ENCODE results near the gene CHST14.
A peak's percentile ranks its signal among the peaks of the same experiment; 100 is the strongest.

The CHST14 gene

GRCh38 chr15:40500568-40501330 lies 30.0 kb downstream of the CHST14 start:
- TF ChIP-seq CTCF (conservative IDR thresholded peaks at IDR 0.05; ENCODE audit: control insufficient read depth, insufficient read depth, low read depth, low read length), result no peak
- no peak overlapping the region for H3K4me3 ChIP-seq (ENCODE audit: control insufficient read depth, low read depth, low read length)
- DNase-seq (ENCODE audit: low read depth), result peak; percentile 63

- H3K4me3 ChIP-seq (ENCODE audit: control insufficient read depth, low read depth, low read length), result no peak overlapping the region
- TF ChIP-seq CTCF (conservative IDR thresholded peaks at IDR 0.05; ENCODE audit: control insufficient read depth, insufficient read depth, low read depth, low read length), result no peak
- DNase-seq (ENCODE audit: low read depth), result peak; percentile 30
These were observed 30.7 kb downstream of the CHST14 start for GRCh38 chr15:40501487-40501886.

- peak; percentile 76 for TF ChIP-seq CTCF (conservative IDR thresholded peaks at IDR 0.05; ENCODE audit: control insufficient read depth, insufficient read depth, low read depth, low read length)
- peak; percentile 68 for DNase-seq (ENCODE audit: low read depth)
- peak overlapping the region; percentile 22 for H3K4me3 ChIP-seq (ENCODE audit: control insufficient read depth, low read depth, low read length)
These were observed 36.3 kb downstream of the CHST14 start for GRCh38 chr15:40506964-40507571.

GRCh38 chr15:40508216-40508615 lies 37.4 kb downstream of the CHST14 start:
- TF ChIP-seq CTCF (conservative IDR thresholded peaks at IDR 0.05; ENCODE audit: control insufficient read depth, insufficient read depth, low read depth, low read length), result no peak
- no peak for DNase-seq (ENCODE audit: low read depth)
- no peak overlapping the region for H3K4me3 ChIP-seq (ENCODE audit: control insufficient read depth, low read depth, low read length)

- DNase-seq (ENCODE audit: low read depth), result no peak
- no peak for TF ChIP-seq CTCF (conservative IDR thresholded peaks at IDR 0.05; ENCODE audit: control insufficient read depth, insufficient read depth, low read depth, low read length)
- H3K4me3 ChIP-seq (ENCODE audit: control insufficient read depth, low read depth, low read length), result no peak overlapping the region
These were observed 39.4 kb downstream of the CHST14 start for GRCh38 chr15:40510201-40510600.

- peak; percentile 27 for DNase-seq (ENCODE audit: low read depth)
- peak overlapping the region; percentile 47 for H3K4me3 ChIP-seq (ENCODE audit: control insufficient read depth, low read depth, low read length)
- TF ChIP-seq CTCF (conservative IDR thresholded peaks at IDR 0.05; ENCODE audit: control insufficient read depth, insufficient read depth, low read depth, low read length), result no peak
These were observed 40.3 kb downstream of the CHST14 start for GRCh38 chr15:40511093-40511471.
